ENCODE data around the gene ATF1. TPM values are rescaled to one million over a fixed set of nuclear protein-coding genes. Genes with fewer than 3 reads are reported as not detected.
"Not testable (repeated sequence)": the region's sequence is repeated elsewhere in the genome, so short reads cannot be mapped to it uniquely, and the experiment has no call there.

ATF1 gene
- total RNA-seq, 1 donor from 2014 or later = 7.1 TPM

DNA sequence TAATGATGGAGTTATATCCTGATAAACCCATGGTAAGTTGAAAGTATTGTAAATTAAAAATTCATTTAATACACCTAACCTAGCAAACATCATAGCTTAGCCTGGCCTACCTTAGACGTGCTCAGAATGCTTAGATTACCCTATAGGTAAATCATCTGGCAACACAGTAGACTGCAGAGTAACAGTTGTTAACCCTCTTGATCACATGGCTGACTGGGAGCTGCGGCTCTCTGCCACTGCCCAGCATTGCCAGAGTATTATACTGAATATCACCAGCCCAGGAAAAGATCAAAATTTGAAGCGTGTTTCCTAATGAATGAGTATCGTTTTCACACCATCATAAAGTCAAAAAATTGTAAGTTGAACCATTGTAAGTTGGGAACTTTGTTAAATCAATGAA lies 61.0 kb downstream of the ATF1 start:
- DNase-seq = no peak
- Mint-ChIP-seq H3K4me3 (ENCODE audit: unreplicated experiment) (no peak overlapping the region), H3K4me1 (ENCODE audit: low read depth, unreplicated experiment) (no peaks in the 10 kb centered on the region), H3K27ac (ENCODE audit: unreplicated experiment) (no peak overlapping the region), H3K9me3 (ENCODE audit: unreplicated experiment) (no peaks in the 10 kb centered on the region), H3K36me3 (ENCODE audit: unreplicated experiment) (no peaks in the 10 kb centered on the region), H3K27me3 (ENCODE audit: unreplicated experiment) (peaks cover 5% of the 10 kb centered on the region)
- TF ChIP-seq, protein P1, sequence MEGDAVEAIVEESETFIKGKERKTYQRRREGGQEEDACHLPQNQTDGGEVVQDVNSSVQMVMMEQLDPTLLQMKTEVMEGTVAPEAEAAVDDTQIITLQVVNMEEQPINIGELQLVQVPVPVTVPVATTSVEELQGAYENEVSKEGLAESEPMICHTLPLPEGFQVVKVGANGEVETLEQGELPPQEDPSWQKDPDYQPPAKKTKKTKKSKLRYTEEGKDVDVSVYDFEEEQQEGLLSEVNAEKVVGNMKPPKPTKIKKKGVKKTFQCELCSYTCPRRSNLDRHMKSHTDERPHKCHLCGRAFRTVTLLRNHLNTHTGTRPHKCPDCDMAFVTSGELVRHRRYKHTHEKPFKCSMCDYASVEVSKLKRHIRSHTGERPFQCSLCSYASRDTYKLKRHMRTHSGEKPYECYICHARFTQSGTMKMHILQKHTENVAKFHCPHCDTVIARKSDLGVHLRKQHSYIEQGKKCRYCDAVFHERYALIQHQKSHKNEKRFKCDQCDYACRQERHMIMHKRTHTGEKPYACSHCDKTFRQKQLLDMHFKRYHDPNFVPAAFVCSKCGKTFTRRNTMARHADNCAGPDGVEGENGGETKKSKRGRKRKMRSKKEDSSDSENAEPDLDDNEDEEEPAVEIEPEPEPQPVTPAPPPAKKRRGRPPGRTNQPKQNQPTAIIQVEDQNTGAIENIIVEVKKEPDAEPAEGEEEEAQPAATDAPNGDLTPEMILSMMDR (IDR thresholded peaks at IDR 0.05; ENCODE audit: partially characterized antibody, unreplicated experiment) = no peak

GRCh38 chr12:50825372-50825838 lies 61.5 kb downstream of the ATF1 start:
- Mint-ChIP-seq H3K36me3 (ENCODE audit: unreplicated experiment) (no peaks in the 10 kb centered on the region), H3K27ac (ENCODE audit: unreplicated experiment) (no peak overlapping the region), H3K9me3 (ENCODE audit: unreplicated experiment) (no peaks in the 10 kb centered on the region)

DNA sequence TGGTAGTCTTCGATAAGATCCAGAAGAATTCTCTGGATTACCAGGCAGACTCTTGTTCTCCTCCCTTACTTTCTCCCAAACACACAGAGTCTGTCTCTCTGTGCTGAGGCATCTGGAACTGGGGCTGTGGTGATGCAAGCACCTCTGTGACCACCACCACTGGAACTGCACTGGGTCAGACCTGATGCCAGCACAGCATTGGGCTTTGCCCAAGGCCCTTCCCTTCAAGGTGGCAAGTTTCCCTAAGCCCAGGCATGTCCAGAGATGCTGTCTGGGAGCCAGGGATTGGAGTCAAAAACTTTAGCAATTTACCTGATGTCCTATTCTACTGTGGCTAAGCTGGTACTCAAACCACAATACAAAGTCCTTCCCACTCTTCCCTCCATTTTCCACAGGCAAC lies 64.2 kb downstream of the ATF1 start:
- no peak overlapping the region for H3K27ac Mint-ChIP-seq (ENCODE audit: unreplicated experiment)
- peaks cover 5% of the 10 kb centered on the region for H3K27me3 Mint-ChIP-seq (ENCODE audit: unreplicated experiment)
- peaks cover 2% of the 10 kb centered on the region for H3K36me3 Mint-ChIP-seq (ENCODE audit: unreplicated experiment)
- DNase-seq = no peak
- TF ChIP-seq, protein P1 (IDR thresholded peaks at IDR 0.05; ENCODE audit: partially characterized antibody, unreplicated experiment) = no peak
- H3K4me1 Mint-ChIP-seq (ENCODE audit: low read depth, unreplicated experiment) = no peaks in the 10 kb centered on the region
- H3K4me3 Mint-ChIP-seq (ENCODE audit: unreplicated experiment) = no peak overlapping the region
- H3K9me3 Mint-ChIP-seq (ENCODE audit: unreplicated experiment) = no peaks in the 10 kb centered on the region

More at GRCh38 chr12:50825372-50825838, 61.5 kb downstream of the ATF1 start:
- peaks cover 5% of the 10 kb centered on the region for H3K27me3 Mint-ChIP-seq (ENCODE audit: unreplicated experiment)
- TF ChIP-seq, protein P1 (IDR thresholded peaks at IDR 0.05; ENCODE audit: partially characterized antibody, unreplicated experiment) = peak; percentile 79
- H3K4me1 Mint-ChIP-seq (ENCODE audit: low read depth, unreplicated experiment) = no peaks in the 10 kb centered on the region
- no peak for DNase-seq
- no peak overlapping the region for H3K4me3 Mint-ChIP-seq (ENCODE audit: unreplicated experiment)

DNA sequence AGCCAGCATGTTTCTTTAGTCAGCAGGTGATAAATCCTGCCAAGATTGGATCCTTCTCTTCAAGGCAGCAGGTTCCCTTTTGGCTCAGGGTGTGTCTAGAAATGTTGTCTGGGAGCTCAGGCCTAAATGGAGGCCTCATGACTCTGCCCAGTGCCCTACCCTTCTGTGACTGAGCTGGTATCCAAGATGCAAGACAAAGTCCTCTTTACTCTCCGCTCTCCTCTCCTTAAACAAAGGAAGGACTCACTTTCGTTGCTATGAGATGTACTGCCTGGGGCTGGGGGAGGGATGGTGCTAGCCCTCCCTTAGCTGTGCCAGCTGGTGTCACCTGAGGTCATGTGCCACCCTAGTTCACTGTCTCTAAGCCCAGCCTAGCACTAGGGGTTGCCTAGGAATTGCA lies 65.0 kb downstream of the ATF1 start:
- DNase-seq = no peak
- Mint-ChIP-seq H3K9me3 (ENCODE audit: unreplicated experiment) (peaks cover 3% of the 10 kb centered on the region), H3K27ac (ENCODE audit: unreplicated experiment) (no peak overlapping the region), H3K4me3 (ENCODE audit: unreplicated experiment) (no peak overlapping the region), H3K36me3 (ENCODE audit: unreplicated experiment) (peaks cover 8% of the 10 kb centered on the region), H3K4me1 (ENCODE audit: low read depth, unreplicated experiment) (no peaks in the 10 kb centered on the region), H3K27me3 (ENCODE audit: unreplicated experiment) (peaks cover 5% of the 10 kb centered on the region)
- TF ChIP-seq, protein P1 (IDR thresholded peaks at IDR 0.05; ENCODE audit: partially characterized antibody, unreplicated experiment) = no peak

DNA sequence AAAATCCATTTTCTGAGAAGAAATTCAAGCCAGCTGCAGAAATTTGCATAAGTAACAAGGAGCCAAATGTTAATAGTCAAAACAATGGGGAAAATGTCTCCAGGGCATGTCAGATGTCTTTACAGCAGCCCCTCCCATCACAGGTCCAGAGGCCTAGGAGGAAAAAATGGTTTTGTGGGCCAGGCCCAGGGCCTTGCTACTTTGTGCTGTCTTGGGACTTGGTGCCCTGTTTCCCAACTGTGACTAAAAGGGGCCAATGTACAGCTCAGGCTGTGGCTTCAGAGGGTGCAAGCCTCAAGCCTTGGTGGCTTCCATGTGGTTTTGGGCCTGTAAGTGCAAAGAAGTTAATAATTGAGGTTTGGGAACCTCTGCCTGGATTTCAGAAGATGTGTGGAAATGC lies 69.9 kb downstream of the ATF1 start:
- not testable (repeated sequence) for H3K4me3 Mint-ChIP-seq (ENCODE audit: unreplicated experiment); DNase-seq; H3K27me3 Mint-ChIP-seq (ENCODE audit: unreplicated experiment); H3K9me3 Mint-ChIP-seq (ENCODE audit: unreplicated experiment); H3K4me1 Mint-ChIP-seq (ENCODE audit: low read depth, unreplicated experiment); H3K27ac Mint-ChIP-seq (ENCODE audit: unreplicated experiment)
- H3K36me3 Mint-ChIP-seq (ENCODE audit: unreplicated experiment) = peaks cover 16% of the 10 kb centered on the region
